Tibial artery (tissue), 4 donors: Measurements from ENCODE around the gene MBOAT2.
A peak's percentile ranks its signal among the peaks of the same experiment; 100 is the strongest.

Source experiments
- DNase-seq, 2 donors: peaks; one replicate each; pipeline ENCODE4 v3.0.0-alpha.2; 2019
- H3K27ac ChIP-seq, 2 donors: fragments of 200-600 bp; sonication (generic) in 1 of 2; 1 replicate in 1 of 2; 2 replicates in 1 of 2; pipeline ENCODE4 v1.5.1; 2018 to 2019; ENCODE audit warnings: mild to moderate bottlenecking in 1 of 2
- H3K27me3 ChIP-seq, 2 donors: fragments of 200-600 bp; sonication (generic) in 1 of 2; one replicate each; pipeline versions ENCODE4 v1.5.1 to v1.6.0; 2016 to 2019
- H3K36me3 ChIP-seq, 3 donors: fragments of 200-600 bp; sonication (generic) in 2 of 3; one replicate each; pipeline ENCODE4 v1.5.1; 2016 to 2019; ENCODE audit warnings: mild to moderate bottlenecking in 2 of 3
- H3K4me1 ChIP-seq, 4 donors: fragments of 200-600 bp; sonication (generic) in 2 of 4; 1 replicate in 3 of 4; 2 replicates in 1 of 4; pipeline ENCODE4 v1.5.1; 2016 to 2019
- H3K4me3 ChIP-seq, 2 donors: fragments of 200-600 bp; sonication (generic) in 1 of 2; 1 replicate in 1 of 2; 2 replicates in 1 of 2; pipeline ENCODE4 v1.5.1; 2018 to 2019; ENCODE audit warnings: mild to moderate bottlenecking in 2 of 2
- H3K9me3 ChIP-seq, 3 donors: fragments of 200-600 bp; sonication (generic) in 1 of 3; one replicate each; pipeline ENCODE4 v1.5.1; 2016 to 2019
- intact Hi-C: fragments of 100-400 bp; cut with DNase I; formaldehyde crosslinking; loops from one replicate; pipeline ENCODE4 v1.15.0; 2023; ENCODE audit warnings: low total_unique reads
- TF ChIP-seq, protein P1 (sequence below), 2 experiments: fragments of 200-600 bp in 1 of 2; fragments of 450-650 bp in 1 of 2; IDR thresholded peaks; one replicate each; pipeline ENCODE4 v1.5.1; 2017 to 2019; ENCODE audit warnings: antibody characterized with exemption in 2 of 2, mild to moderate bottlenecking in 1 of 2, moderate library complexity in 1 of 2

Gene MBOAT2

DNA sequence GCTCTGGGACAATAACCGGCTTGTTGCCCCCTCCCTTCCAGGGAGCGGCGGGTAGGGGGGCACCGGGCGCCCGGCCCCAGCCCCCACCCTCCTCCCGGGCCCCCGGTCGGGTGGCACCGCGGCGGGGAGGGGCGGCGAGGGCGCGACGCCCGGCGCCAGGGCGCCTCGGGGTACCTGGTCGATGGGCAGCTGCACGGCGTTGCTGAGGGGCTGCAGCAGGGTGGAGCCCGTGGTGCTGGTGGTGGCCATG, 193 bp downstream of the MBOAT2 start:
- intact Hi-C loops: loop anchor here (5.0 kb wide), 1 partner anchor 166 kb away; the partner anchor contains the start of gene KIDINS220
- Histone ChIP-seq H3K36me3 (no peaks in the 10 kb centered on the region), H3K4me1 (peaks cover 0 to 23% (median 11%) of the 10 kb centered on the region in 4 donors), H3K27me3 (no peaks in the 10 kb centered on the region), H3K27ac (peak overlapping the region; percentile 87 to 93), H3K9me3 (no peaks in the 10 kb centered on the region), H3K4me3 (peak overlapping the region; percentile 66 to 82)
- DNase-seq: no peak
- TF ChIP-seq, protein P1, sequence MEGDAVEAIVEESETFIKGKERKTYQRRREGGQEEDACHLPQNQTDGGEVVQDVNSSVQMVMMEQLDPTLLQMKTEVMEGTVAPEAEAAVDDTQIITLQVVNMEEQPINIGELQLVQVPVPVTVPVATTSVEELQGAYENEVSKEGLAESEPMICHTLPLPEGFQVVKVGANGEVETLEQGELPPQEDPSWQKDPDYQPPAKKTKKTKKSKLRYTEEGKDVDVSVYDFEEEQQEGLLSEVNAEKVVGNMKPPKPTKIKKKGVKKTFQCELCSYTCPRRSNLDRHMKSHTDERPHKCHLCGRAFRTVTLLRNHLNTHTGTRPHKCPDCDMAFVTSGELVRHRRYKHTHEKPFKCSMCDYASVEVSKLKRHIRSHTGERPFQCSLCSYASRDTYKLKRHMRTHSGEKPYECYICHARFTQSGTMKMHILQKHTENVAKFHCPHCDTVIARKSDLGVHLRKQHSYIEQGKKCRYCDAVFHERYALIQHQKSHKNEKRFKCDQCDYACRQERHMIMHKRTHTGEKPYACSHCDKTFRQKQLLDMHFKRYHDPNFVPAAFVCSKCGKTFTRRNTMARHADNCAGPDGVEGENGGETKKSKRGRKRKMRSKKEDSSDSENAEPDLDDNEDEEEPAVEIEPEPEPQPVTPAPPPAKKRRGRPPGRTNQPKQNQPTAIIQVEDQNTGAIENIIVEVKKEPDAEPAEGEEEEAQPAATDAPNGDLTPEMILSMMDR (IDR thresholded peaks at IDR 0.05): no peak

DNA sequence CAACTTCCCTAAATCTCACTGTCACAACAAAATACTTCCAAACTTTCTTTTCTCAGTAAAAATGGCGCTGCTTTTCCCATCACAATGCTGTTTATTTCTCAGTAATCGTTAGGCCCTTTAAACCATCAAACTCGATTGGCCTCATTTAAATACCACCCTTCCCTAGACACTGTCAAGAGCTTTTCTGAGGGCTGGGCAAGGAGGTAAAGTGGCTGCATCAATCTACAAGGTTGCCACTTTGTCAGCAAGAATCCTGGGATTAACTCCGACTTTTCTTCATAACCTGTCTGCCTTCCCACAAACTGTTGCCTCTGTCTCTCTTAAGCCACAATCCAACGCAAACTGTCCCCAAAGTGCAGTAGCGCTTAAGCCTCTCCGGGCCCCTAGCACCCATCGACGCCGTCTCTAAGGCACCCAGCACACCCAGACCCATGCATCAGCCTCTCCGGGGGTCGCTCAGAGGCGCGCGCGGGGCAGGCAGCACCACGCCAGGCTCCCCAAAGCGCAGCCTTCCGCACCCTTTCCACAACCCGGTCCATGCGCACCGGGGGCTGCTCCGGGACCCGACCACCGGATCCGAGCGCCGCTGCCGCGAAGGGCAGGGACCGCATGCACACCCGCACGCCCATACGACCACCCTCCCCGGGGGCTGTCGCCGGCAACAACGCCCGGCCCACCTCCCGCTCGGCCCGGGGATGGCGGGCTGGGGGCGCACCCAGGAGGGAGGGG, 683 bp downstream of the MBOAT2 start:
- Histone ChIP-seq H3K36me3 (no peaks in the 10 kb centered on the region), H3K4me1 (peaks cover 0 to 26% (median 12%) of the 10 kb centered on the region in 4 donors), H3K9me3 (no peaks in the 10 kb centered on the region), H3K27me3 (no peaks in the 10 kb centered on the region), H3K4me3 (peak overlapping the region; percentile 66 to 82), H3K27ac (peak overlapping the region; percentile 87 to 93)
- TF ChIP-seq, protein P1 (IDR thresholded peaks at IDR 0.05): no peak
- intact Hi-C loops: loop anchor here (5.0 kb wide), 1 partner anchor 166 kb away; the partner anchor contains the start of gene KIDINS220
- DNase-seq: peak in 1 of 2 donors; percentile 65

DNA sequence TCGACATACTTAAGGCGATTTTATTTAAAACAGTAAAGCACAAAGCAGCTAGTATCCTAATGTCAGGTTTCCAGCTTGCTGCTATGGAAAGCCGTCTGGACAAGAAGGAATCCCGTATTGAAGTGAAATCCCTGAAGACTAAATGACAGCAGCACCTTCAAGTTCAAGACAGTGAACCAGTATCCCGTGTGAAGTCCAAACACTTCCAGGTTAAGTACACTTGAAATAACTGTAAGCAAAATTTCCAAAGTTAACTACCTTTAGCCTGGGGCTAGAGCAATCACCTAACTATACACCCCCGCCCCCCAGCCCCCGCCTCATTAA, 1.2 kb downstream of the MBOAT2 start:
- Histone ChIP-seq H3K4me1 (peaks cover 0 to 31% (median 15%) of the 10 kb centered on the region in 4 donors), H3K9me3 (no peaks in the 10 kb centered on the region), H3K4me3 (peak overlapping the region; percentile 66 to 82), H3K27ac (no peak overlapping the region), H3K27me3 (no peaks in the 10 kb centered on the region), H3K36me3 (no peaks in the 10 kb centered on the region)
- intact Hi-C loops: loop anchor here (5.0 kb wide), 1 partner anchor 165 kb away; the partner anchor contains the start of gene KIDINS220
- DNase-seq: no peak
- TF ChIP-seq, protein P1 (IDR thresholded peaks at IDR 0.05): no peak

DNA sequence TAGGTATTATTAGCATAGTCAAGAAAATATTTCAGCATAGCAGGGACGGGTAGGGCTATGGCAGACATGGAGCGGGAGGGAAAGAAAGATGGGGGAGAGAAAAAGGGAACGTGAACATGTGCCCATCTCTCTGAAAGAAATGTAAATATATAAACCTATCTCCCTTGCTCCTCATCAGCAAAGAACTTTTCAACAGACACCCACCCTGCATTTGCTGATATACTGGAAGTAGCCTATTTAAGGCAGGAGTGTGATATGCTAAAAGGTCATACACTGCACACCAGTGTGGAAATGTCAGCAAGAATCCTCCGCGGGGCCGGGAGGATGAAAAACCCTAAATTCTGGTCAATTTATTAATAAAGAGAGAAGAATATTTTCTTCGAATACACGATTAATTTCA, 1.7 kb downstream of the MBOAT2 start:
- intact Hi-C loops: loop anchor here (5.0 kb wide), 1 partner anchor 164 kb away; the partner anchor contains the start of gene KIDINS220
- no peaks in the 10 kb centered on the region for H3K9me3 ChIP-seq

DNA sequence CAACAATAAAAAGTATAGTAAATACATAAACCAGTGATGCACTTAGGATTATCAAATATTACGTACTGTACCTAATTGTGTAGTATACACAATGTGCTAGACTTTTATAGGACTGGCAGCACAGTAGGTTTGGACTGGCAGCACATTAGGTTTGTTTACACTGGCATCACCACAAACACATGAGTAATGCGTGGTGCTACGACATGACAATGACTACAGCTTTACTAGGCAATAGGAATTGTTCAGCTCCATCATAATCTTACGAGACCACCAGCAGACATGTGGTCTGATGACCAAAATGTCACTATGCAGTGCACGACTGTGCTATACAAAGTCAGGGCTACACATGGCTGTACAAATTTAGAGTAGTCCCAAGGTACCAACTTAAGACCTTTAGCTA, 2.3 kb downstream of the MBOAT2 start:
- no peaks in the 10 kb centered on the region for H3K9me3 ChIP-seq
- no peaks in the 10 kb centered on the region for H3K36me3 ChIP-seq
- no peak overlapping the region for H3K27ac ChIP-seq
- H3K4me1 ChIP-seq: peaks cover 0 to 32% (median 15%) of the 10 kb centered on the region in 4 donors
- no peaks in the 10 kb centered on the region for H3K27me3 ChIP-seq
- DNase-seq: no peak
- no peak overlapping the region for H3K4me3 ChIP-seq
- intact Hi-C loops: loop anchor here (5.0 kb wide), 1 partner anchor 164 kb away; the partner anchor contains the start of gene KIDINS220
- TF ChIP-seq, protein P1 (IDR thresholded peaks at IDR 0.05): no peak

More for the DNA sequence above, 1.7 kb downstream of the MBOAT2 start:
- no peak overlapping the region for H3K4me3 ChIP-seq
- DNase-seq: no peak
- TF ChIP-seq, protein P1 (IDR thresholded peaks at IDR 0.05): no peak
- H3K27me3 ChIP-seq: no peaks in the 10 kb centered on the region
- H3K36me3 ChIP-seq: no peaks in the 10 kb centered on the region
- no peak overlapping the region for H3K27ac ChIP-seq
- H3K4me1 ChIP-seq: peaks cover 0 to 32% (median 15%) of the 10 kb centered on the region in 4 donors
